SK-N-SH (cell line): ENCODE data around the gene KCNG1.

Experiments used
- EZH2phosphoT487 ChIP-seq: fragments of 200-600 bp; sonication (generic); IDR thresholded peaks from 2 replicates; pipeline ENCODE4 v1.6.1; 2017; ENCODE audit warnings: low read depth, mixed run types, mild to moderate bottlenecking, antibody characterized with exemption, moderate library complexity, borderline replicate concordance
- MAX ChIP-seq: IDR thresholded peaks from 2 replicates; pipeline ENCODE4 v1.4.0; 2012; ENCODE audit warnings: low read depth
- MXI1 ChIP-seq: IDR thresholded peaks from 2 replicates; pipeline ENCODE4 v1.6.1; 2012; ENCODE audit warnings: mild to moderate bottlenecking, low read depth, low read length, improper control_type of control experiment
- POLR2AphosphoS5 ChIP-seq: IDR thresholded peaks from 2 replicates; pipeline ENCODE4 v1.6.1; 2012; ENCODE audit warnings: low read depth, low read length
- RAD21 ChIP-seq: IDR thresholded peaks from 2 replicates; pipeline ENCODE4 v1.6.1; 2012; ENCODE audit warnings: mild to moderate bottlenecking, low read length
- SMC3 ChIP-seq: IDR thresholded peaks from 2 replicates; pipeline ENCODE4 v1.6.1; 2012; ENCODE audit warnings: low read depth, low read length, improper control_type of control experiment
- TAF1 ChIP-seq: IDR thresholded peaks from 2 replicates; pipeline ENCODE4 v1.6.1; 2012; ENCODE audit warnings: low read depth, mild to moderate bottlenecking, low read length, moderate library complexity, borderline replicate concordance
- TCF12 ChIP-seq: IDR thresholded peaks from 2 replicates; pipeline ENCODE4 v1.4.0; 2012
- USF2 ChIP-seq: fragments of 150-350 bp; IDR thresholded peaks from 2 replicates; pipeline ENCODE4 v1.6.1; 2017; ENCODE audit warnings: antibody characterized with exemption, low read length, low read depth, borderline replicate concordance
- YY1 ChIP-seq: IDR thresholded peaks from 2 replicates; pipeline ENCODE4 v1.4.0; 2012; ENCODE audit warnings: low read depth, mild to moderate bottlenecking
- TF ChIP-seq, protein P1 (sequence below): fragments of 200-600 bp; sonication (generic); IDR thresholded peaks from 2 replicates; pipeline ENCODE4 v1.6.1; 2017; ENCODE audit warnings: antibody characterized with exemption, mild to moderate bottlenecking, moderate library complexity
- TF ChIP-seq, protein P2 (sequence below): IDR thresholded peaks from 2 replicates; pipeline ENCODE4 v1.6.1; 2012; ENCODE audit warnings: mild to moderate bottlenecking, low read depth, low read length, moderate library complexity

DNA sequence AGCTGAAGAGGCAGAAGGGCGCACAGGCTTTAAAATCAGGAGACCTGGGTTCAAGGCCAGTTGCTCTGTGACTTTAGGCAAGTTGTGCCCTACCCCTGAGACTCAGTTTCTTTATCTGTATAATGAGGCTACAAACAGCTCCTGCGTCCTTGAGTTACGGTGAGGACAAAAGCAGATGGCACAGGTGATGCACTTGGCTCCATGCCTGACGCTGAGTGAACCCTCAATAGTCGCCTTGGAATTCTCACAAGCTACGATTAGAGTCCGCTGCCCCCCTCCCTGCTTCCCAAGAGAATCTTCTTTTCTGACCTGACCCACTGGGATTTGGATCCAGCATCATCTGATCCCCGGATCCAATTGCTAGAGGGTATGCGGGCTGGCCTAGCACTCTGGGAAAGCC lies 6.4 kb downstream of the KCNG1 start:
- TF ChIP-seq TAF1 (no peak), MXI1 (no peak), POLR2AphosphoS5 (no peak), MAX (no peak), TCF12 (no peak), USF2 (no peak), EZH2phosphoT487 (no peak), RAD21 (no peak), YY1 (no peak), SMC3 (no peak)
- TF ChIP-seq, protein P1, sequence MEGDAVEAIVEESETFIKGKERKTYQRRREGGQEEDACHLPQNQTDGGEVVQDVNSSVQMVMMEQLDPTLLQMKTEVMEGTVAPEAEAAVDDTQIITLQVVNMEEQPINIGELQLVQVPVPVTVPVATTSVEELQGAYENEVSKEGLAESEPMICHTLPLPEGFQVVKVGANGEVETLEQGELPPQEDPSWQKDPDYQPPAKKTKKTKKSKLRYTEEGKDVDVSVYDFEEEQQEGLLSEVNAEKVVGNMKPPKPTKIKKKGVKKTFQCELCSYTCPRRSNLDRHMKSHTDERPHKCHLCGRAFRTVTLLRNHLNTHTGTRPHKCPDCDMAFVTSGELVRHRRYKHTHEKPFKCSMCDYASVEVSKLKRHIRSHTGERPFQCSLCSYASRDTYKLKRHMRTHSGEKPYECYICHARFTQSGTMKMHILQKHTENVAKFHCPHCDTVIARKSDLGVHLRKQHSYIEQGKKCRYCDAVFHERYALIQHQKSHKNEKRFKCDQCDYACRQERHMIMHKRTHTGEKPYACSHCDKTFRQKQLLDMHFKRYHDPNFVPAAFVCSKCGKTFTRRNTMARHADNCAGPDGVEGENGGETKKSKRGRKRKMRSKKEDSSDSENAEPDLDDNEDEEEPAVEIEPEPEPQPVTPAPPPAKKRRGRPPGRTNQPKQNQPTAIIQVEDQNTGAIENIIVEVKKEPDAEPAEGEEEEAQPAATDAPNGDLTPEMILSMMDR: no peak
- TF ChIP-seq, protein P2, sequence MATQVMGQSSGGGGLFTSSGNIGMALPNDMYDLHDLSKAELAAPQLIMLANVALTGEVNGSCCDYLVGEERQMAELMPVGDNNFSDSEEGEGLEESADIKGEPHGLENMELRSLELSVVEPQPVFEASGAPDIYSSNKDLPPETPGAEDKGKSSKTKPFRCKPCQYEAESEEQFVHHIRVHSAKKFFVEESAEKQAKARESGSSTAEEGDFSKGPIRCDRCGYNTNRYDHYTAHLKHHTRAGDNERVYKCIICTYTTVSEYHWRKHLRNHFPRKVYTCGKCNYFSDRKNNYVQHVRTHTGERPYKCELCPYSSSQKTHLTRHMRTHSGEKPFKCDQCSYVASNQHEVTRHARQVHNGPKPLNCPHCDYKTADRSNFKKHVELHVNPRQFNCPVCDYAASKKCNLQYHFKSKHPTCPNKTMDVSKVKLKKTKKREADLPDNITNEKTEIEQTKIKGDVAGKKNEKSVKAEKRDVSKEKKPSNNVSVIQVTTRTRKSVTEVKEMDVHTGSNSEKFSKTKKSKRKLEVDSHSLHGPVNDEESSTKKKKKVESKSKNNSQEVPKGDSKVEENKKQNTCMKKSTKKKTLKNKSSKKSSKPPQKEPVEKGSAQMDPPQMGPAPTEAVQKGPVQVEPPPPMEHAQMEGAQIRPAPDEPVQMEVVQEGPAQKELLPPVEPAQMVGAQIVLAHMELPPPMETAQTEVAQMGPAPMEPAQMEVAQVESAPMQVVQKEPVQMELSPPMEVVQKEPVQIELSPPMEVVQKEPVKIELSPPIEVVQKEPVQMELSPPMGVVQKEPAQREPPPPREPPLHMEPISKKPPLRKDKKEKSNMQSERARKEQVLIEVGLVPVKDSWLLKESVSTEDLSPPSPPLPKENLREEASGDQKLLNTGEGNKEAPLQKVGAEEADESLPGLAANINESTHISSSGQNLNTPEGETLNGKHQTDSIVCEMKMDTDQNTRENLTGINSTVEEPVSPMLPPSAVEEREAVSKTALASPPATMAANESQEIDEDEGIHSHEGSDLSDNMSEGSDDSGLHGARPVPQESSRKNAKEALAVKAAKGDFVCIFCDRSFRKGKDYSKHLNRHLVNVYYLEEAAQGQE: no peak
